Midbrain (tissue), 1 donor: Measurements from ENCODE around the gene ENG.

ENCODE experiments used
- DNase-seq: peaks from one replicate; lab custom pipeline; 2025; lab: John Stamatoyannopoulos, UW

ENG gene

GRCh38 chr9:127814619-127815511 lies 39.6 kb downstream of the ENG start:
- DNase-seq = no peak

GRCh38 chr9:127813686-127814226 lies 40.7 kb downstream of the ENG start:
- DNase-seq = no peak

- no peak for DNase-seq
These were observed 41.4 kb downstream of the ENG start for GRCh38 chr9:127812936-127813675.

GRCh38 chr9:127812011-127812410 lies 42.4 kb downstream of the ENG start:
- no peak for DNase-seq

- DNase-seq = no peak
These were observed 43.9 kb downstream of the ENG start for GRCh38 chr9:127810378-127811187.

GRCh38 chr9:127809540-127810377 lies 44.7 kb downstream of the ENG start:
- DNase-seq = no peak

GRCh38 chr9:127809002-127809539 lies 45.4 kb downstream of the ENG start:
- DNase-seq = no peak

GRCh38 chr9:127808347-127809001 lies 46.0 kb downstream of the ENG start:
- no peak for DNase-seq

GRCh38 chr9:127806871-127807270 lies 47.6 kb downstream of the ENG start:
- DNase-seq = no peak

- no peak for DNase-seq
These were observed 48.8 kb downstream of the ENG start for GRCh38 chr9:127805620-127806019.

- DNase-seq = no peak
These were observed 50.7 kb downstream of the ENG start for GRCh38 chr9:127803507-127804352.

GRCh38 chr9:127802576-127803443 lies 51.6 kb downstream of the ENG start, which contains the start of gene FPGS:
Gene FPGS, plus strand, starts transcription at chr9:127802882. Its CDS starts 43 bp downstream, at chr9:127802925.
- DNase-seq = peak; percentile 85

- DNase-seq = no peak
These were observed 52.4 kb downstream of the ENG start for GRCh38 chr9:127801955-127802575.

- no peak for DNase-seq
These were observed 57.5 kb downstream of the ENG start for GRCh38 chr9:127796852-127797370.

GRCh38 chr9:127796225-127796813 lies 58.1 kb downstream of the ENG start:
- DNase-seq = no peak

GRCh38 chr9:127794001-127794791 lies 60.3 kb downstream of the ENG start:
- DNase-seq = no peak
